GM21447 (cell line): Measurements from ENCODE around the gene CUTC.
"Not testable (repeated sequence)": the region's sequence is repeated elsewhere in the genome, so short reads cannot be mapped to it uniquely, and the experiment has no call there.

ENCODE experiments used
- ATAC-seq: cut with Tn5 transposase; IDR thresholded peaks from one replicate; pipeline ENCODE4 v1.9.1; 2021; ENCODE audit not compliant: unreplicated experiment

CUTC gene, protein sequence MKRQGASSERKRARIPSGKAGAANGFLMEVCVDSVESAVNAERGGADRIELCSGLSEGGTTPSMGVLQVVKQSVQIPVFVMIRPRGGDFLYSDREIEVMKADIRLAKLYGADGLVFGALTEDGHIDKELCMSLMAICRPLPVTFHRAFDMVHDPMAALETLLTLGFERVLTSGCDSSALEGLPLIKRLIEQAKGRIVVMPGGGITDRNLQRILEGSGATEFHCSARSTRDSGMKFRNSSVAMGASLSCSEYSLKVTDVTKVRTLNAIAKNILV

DNA sequence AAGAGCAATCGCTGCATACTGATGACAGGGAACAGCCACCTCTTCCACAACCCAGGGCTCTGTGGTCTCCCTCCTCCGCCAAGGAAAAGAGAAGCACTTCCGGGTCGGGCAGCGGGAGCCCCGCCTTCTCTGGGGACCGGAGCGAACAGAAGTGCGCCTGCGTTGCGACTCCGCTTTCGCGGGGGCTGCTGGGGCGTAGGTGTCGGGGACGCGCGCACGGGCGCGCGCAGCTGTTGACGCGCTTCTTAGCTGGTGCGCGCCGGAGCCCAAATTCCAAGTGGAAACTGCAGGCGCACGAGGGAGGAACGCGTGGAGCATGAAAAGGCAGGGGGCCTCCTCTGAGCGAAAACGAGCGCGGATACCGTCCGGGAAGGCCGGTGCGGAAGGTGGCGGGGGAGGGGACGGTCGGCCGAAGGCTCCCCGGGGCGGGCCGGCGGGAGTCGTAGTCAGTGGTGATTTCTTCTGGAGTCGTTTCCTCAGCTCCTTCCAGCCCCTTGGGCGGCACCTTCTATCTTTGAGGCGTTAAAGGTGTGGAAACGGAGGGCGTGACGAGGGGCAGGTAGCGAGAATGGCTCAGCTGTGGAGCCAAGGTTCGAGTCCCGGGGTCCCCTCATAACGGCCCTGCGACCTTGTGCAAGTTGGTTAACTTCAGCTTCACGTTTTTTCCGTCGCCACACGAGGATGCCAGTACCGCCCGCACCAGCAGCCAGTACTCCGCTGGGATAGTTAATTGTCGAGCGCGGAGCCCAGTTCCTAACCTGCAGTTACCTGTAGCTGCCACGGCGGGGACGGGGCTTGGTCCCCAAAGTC lies at the start of gene CUTC, which contains the start of gene COX15:
Gene CUTC (plus strand): TSS at position 202 of the 810 bp plus-strand sequence. CDS start 115 bp downstream, at position 317.
Gene COX15 (minus strand): TSS at position 95 of the 810 bp plus-strand sequence. CDS start 78 bp downstream, at position 17.
- ATAC-seq, result peak; percentile 89

DNA sequence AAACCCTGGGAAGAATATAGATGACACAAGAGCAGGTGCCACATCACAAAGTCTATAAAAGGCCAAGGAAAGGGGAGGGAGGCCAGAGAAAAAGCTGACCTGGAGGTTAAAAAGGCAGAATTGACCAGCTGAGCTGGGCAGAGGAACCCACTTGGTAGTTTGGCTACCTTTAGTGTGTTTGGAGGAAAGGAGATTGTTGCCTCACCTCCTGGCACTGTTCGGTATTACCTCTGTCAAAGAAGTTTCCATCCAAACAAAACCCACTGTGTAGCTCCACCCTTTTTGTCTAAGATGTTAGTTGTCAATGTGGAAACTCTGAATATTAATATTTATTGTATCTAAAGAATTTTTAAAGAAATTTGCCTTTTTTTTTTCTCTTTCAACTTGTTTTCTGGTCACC lies 49.3 kb upstream of the CUTC start:
- no peak for ATAC-seq

GRCh38 chr10:99685597-99685967 lies 46.5 kb upstream of the CUTC start:
- peak; percentile 94 for ATAC-seq

GRCh38 chr10:99689461-99689860 lies 42.6 kb upstream of the CUTC start:
- ATAC-seq, result no peak

GRCh38 chr10:99693933-99694583 lies 38.0 kb upstream of the CUTC start:
- no peak for ATAC-seq

DNA sequence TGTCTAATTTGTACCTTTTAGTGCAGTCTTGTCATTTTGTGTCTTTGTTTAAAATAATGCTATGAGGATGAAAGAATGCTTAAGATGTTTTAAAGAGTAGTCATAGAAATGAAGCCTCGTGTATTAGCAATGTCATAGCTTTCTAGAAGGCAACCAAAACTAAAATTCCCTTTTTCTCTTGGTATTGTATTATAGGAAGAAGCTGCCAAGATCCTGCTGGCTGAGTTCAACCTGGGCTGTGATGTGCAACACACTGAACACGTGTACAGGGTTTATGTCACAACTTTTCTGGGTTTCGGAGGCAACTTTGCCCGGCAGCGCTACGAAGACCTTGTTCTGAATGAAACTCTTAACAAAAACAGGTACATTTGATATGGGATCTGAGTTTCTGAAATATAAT lies 36.3 kb upstream of the CUTC start:
- no peak for ATAC-seq

GRCh38 chr10:99698504-99699080 lies 33.4 kb upstream of the CUTC start:
- no peak for ATAC-seq

- no peak for ATAC-seq
These were observed 31.4 kb upstream of the CUTC start for GRCh38 chr10:99700649-99701048.

DNA sequence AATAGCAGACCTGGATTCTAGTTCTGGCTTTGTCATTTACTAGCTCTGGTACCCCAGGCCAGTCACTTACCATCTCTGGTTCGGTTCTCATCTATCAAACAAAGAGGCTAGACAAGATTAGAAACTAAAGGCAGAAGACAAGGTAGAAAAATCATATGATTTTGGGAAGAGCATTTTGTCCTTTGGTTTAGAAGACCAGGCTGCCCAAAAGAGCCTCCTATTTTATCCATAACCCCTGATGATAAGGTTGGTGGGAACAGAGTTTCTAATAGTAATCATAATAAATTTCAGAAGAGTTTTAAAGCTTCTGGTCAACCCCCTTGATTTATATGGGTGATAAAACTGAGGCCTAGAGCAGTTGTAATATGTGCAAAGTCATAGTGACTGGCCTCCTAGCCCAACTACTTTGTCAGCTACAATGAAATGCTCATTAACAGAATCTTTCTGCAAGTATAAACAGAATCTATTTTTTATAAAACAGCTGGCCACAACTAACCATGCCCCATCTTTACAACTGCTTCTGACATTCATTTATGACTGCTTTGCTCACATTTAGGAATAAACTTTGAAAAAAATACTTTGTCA lies 23.5 kb upstream of the CUTC start:
- ATAC-seq, result no peak

GRCh38 chr10:99709480-99710229 lies 22.4 kb upstream of the CUTC start:
- ATAC-seq, result peak; percentile 69

GRCh38 chr10:99711129-99711719 lies 20.8 kb upstream of the CUTC start:
- no peak for ATAC-seq

- no peak for ATAC-seq
These were observed 17.6 kb upstream of the CUTC start for GRCh38 chr10:99714446-99714845.

GRCh38 chr10:99720387-99720786 lies 11.6 kb upstream of the CUTC start:
- ATAC-seq, result no peak

DNA sequence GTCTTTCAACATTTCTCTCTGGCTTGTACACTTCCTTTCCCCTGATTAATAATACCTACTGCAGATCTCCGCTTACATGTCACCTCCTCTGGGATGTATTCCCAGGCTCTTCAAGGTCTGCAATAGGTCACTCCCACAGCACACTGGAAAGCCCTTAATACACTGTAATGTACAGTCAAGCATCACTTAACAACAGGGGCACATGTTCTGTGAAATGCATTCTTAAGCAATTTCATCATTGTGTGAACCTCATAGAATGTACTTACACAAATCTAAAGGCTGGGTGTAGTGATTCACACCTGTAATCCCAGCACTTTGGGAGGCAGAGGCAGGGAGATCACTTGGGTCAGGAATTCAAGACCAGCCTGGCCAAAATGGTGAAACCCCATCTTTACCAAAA lies 2.0 kb upstream of the CUTC start:
- no peak for ATAC-seq

DNA sequence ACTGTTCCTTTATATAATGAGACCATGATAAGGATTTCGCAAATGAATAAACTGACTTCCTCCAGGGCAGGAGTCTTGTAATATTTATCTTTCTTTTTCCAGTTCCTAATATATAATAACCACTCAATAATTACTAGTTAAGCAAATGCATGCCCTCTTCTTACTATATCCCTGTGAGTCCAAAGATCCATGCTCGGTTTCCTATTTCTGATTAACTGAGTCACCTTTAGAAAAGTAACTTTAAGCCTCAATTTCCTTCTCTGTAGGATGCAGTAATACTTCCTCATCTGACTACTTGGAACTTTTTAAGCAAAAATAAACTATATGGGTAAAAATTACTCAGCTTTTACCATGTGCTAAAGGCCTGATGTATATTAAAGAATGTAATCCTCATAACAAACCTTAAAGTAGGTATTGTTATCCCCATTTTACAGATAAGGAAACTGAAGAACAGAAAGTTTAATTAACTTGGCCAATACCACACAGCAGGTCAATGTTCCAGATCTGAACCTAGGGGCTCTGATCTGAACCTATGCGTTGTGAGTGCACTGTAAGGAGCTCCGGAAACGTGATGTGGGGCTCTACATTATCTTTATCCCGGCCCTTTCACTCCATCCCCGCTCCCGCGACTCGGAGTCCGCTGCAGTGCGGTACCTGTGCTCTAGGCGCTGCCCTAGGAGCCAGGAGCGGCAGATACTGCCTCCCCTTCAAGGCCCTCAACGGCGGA lies 565 bp upstream of the CUTC start:
- ATAC-seq, result peak; percentile 22

DNA sequence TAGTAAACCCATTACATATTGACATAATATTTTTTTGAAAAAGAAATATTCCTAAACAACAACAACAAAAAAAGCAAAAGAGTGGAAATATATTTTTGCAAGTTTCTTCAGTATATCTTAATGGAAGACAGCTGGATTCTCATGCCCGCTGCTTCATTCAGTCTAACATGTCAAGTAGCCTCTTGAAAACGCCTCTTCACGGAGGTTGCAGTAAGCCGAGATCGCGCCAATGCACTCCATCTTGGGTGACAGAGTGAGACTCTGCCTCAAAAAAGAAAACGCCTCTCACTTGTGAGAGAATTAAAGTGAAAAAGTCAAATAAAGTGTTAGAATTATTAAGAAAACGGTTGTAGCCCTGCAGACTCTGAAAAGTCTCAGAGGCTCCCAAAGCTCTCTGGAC lies 1.3 kb downstream of the CUTC start:
- no peak for ATAC-seq

DNA sequence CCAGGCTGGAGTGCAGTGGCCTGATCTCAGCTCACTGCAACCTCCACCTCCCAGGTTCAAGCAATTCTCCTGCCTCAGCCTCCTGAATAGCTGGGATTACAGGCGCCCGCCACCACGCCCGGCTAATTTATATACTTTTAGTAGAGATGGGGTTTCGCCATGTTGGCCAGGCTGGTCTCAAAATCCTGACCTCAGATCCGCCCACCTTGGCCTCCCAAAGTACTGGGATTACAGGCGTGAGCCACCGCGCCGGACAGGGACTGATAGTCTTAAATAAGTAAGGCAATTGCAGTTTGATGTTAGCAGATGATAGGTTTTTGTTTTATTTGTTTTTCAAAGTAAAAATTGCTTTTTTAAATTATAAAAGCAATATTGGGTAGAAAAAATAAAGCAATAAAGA lies 2.1 kb downstream of the CUTC start:
- ATAC-seq, result not testable (repeated sequence)

DNA sequence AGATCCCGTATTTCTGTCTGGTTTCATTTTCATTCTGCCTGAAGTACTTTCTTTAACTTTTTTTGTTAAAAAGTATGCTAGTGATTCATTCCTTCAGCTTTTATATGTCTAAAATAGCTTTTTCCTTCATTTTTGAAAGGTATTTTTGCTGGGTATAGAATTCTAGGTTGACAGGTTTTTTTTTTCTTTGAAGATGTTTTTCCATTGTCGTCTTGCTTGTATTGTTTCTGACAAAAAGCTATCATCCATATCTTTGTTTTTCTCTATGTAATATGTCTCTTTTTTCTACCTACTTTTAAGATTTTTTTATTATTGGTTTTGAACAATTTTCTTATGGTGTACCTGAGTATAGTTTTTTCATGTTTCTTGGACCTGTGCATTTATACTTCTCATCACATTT lies 8.2 kb downstream of the CUTC start:
- no peak for ATAC-seq

DNA sequence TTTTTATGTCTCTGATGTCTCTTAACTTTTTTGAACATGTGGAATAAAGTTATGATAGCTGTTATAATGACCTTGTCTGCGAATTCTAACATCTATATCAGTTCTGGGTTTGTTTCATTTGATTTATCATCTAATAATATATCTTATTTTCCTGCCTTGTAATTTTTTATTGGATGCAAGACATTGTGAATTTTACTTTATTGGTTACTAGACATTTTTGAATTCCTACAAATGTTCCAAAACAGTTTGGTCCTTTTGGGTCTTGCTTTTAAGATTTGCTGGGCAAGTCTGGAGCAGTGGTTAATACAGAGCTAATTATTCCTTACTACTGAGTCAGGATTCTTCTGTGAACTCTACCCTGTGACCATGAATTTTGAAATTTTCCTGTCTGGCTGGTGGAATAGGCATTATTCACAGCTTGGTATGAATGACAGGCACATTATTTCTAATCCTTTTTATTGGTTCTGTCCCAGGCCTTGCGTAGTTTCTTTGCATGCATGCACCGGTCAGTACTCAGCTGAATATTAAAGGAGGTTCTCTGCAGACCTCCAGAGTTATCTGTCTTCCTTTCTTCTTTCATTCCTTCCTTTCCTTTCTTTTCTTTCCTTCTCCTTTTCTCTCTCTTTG lies 9.0 kb downstream of the CUTC start:
- ATAC-seq, result no peak
